Mucosa of rectum (tissue), 2 donors: ENCODE measurements around the gene ZNF691.

Source experiments
- H3K27ac ChIP-seq, 2 donors: one replicate each; pipeline ENCODE4 v1.7.0; 2013; ENCODE audit warnings: inconsistent platforms in 2 of 2, low read depth in 2 of 2, low read length in 2 of 2
- H3K27me3 ChIP-seq, 2 donors: one replicate each; pipeline ENCODE4 v1.7.0; 2013; ENCODE audit warnings: low read length in 2 of 2; ENCODE audit not compliant: control insufficient read depth in 2 of 2, insufficient read depth in 2 of 2
- H3K36me3 ChIP-seq, 2 donors: one replicate each; pipeline ENCODE4 v1.7.0; 2013; ENCODE audit warnings: low read length in 2 of 2; ENCODE audit not compliant: control insufficient read depth in 2 of 2, insufficient read depth in 2 of 2
- H3K4me1 ChIP-seq, 2 donors: one replicate each; pipeline ENCODE4 v1.7.0; 2013; ENCODE audit warnings: low read length in 2 of 2, mild to moderate bottlenecking in 1 of 2; ENCODE audit not compliant: control insufficient read depth in 2 of 2, insufficient read depth in 2 of 2
- H3K4me3 ChIP-seq, 2 donors: one replicate each; pipeline ENCODE4 v1.7.0; 2013; ENCODE audit warnings: low read length in 2 of 2
- H3K9ac ChIP-seq, 2 donors: one replicate each; pipeline ENCODE4 v1.7.0; 2013; ENCODE audit warnings: low read length in 2 of 2, low read depth in 1 of 2, mild to moderate bottlenecking in 1 of 2
- H3K9me3 ChIP-seq, 2 donors: one replicate each; pipeline ENCODE4 v1.7.0; 2013; ENCODE audit warnings: low read length in 2 of 2; ENCODE audit not compliant: control insufficient read depth in 2 of 2
- donor health status: healthy.
- donor health status: Normal muscosa, but diverticular disease.

The ZNF691 gene

GRCh38 chr1:42845193-42845592 is 1.2 kb upstream of the ZNF691 start:
- Histone ChIP-seq H3K27ac (no peak overlapping the region), H3K4me1 (peaks cover 7 to 11% of the 10 kb centered on the region in 2 donors), H3K36me3 (peaks cover 0 to 10% of the 10 kb centered on the region in 2 donors)

GRCh38 chr1:42845866-42846256 is 552 bp upstream of the ZNF691 start:
- Histone ChIP-seq H3K27ac (no peak overlapping the region), H3K36me3 (peaks cover 4 to 13% of the 10 kb centered on the region in 2 donors), H3K4me3 (peak overlapping the region; percentile 90 to 91), H3K9me3 (no peaks in the 10 kb centered on the region), H3K9ac (peak overlapping the region in 1 of 2 donors; percentile 29), H3K4me1 (peaks cover 7 to 11% of the 10 kb centered on the region in 2 donors), H3K27me3 (no peaks in the 10 kb centered on the region)

More at GRCh38 chr1:42845193-42845592, 1.2 kb upstream of the ZNF691 start:
- H3K9me3 ChIP-seq, result no peaks in the 10 kb centered on the region
- no peak overlapping the region for H3K4me3 ChIP-seq
- no peak overlapping the region for H3K9ac ChIP-seq
- no peaks in the 10 kb centered on the region for H3K27me3 ChIP-seq

GRCh38 chr1:42847111-42847595 is 740 bp downstream of the ZNF691 start:
- H3K36me3 ChIP-seq, result peaks cover 12 to 24% of the 10 kb centered on the region in 2 donors
- H3K9me3 ChIP-seq, result no peaks in the 10 kb centered on the region
- peak overlapping the region; percentile 88 to 93 for H3K9ac ChIP-seq
- no peak overlapping the region for H3K27ac ChIP-seq
- no peaks in the 10 kb centered on the region for H3K27me3 ChIP-seq
- H3K4me1 ChIP-seq, result peaks cover 7 to 11% of the 10 kb centered on the region in 2 donors
- H3K4me3 ChIP-seq, result peak overlapping the region; percentile 90 to 91

- Histone ChIP-seq H3K4me1 (peaks cover 7 to 11% of the 10 kb centered on the region in 2 donors), H3K4me3 (peak overlapping the region in 1 of 2 donors; percentile 91), H3K9me3 (no peaks in the 10 kb centered on the region), H3K36me3 (peaks cover 12 to 17% of the 10 kb centered on the region in 2 donors), H3K9ac (no peak overlapping the region), H3K27me3 (no peaks in the 10 kb centered on the region), H3K27ac (no peak overlapping the region)
Observed at GRCh38 chr1:42847721-42848460, 1.5 kb downstream of the ZNF691 start.

GRCh38 chr1:42848823-42849537 is 2.6 kb downstream of the ZNF691 start:
- Histone ChIP-seq H3K27ac (no peak overlapping the region), H3K4me1 (peaks cover 7 to 11% of the 10 kb centered on the region in 2 donors), H3K9me3 (no peaks in the 10 kb centered on the region), H3K36me3 (peaks cover 12 to 17% of the 10 kb centered on the region in 2 donors), H3K27me3 (no peaks in the 10 kb centered on the region), H3K4me3 (no peak overlapping the region), H3K9ac (no peak overlapping the region)

GRCh38 chr1:42849944-42850343 is 3.5 kb downstream of the ZNF691 start:
- H3K9ac ChIP-seq, result no peak overlapping the region
- no peaks in the 10 kb centered on the region for H3K27me3 ChIP-seq
- peaks cover 7 to 11% of the 10 kb centered on the region in 2 donors for H3K4me1 ChIP-seq
- no peaks in the 10 kb centered on the region for H3K9me3 ChIP-seq
- no peak overlapping the region for H3K4me3 ChIP-seq
- no peak overlapping the region for H3K27ac ChIP-seq
- H3K36me3 ChIP-seq, result peaks cover 12 to 17% of the 10 kb centered on the region in 2 donors

GRCh38 chr1:42851420-42851819 is 5.0 kb downstream of the ZNF691 start:
- Histone ChIP-seq H3K9ac (no peak overlapping the region), H3K36me3 (peaks cover 12 to 17% of the 10 kb centered on the region in 2 donors), H3K27me3 (no peaks in the 10 kb centered on the region), H3K9me3 (no peaks in the 10 kb centered on the region), H3K4me3 (no peak overlapping the region), H3K4me1 (peaks cover 7% of the 10 kb centered on the region in 2 donors), H3K27ac (no peak overlapping the region)

GRCh38 chr1:42851960-42852607 is 5.7 kb downstream of the ZNF691 start:
- H3K36me3 ChIP-seq, result peaks cover 12 to 17% of the 10 kb centered on the region in 2 donors
- peaks cover 4% of the 10 kb centered on the region in 2 donors for H3K4me1 ChIP-seq
- H3K9me3 ChIP-seq, result no peaks in the 10 kb centered on the region
- H3K4me3 ChIP-seq, result no peak overlapping the region
- H3K27me3 ChIP-seq, result no peaks in the 10 kb centered on the region
- H3K9ac ChIP-seq, result no peak overlapping the region
- H3K27ac ChIP-seq, result no peak overlapping the region

GRCh38 chr1:42852608-42852980 is 6.2 kb downstream of the ZNF691 start:
- Histone ChIP-seq H3K9ac (no peak overlapping the region), H3K27me3 (no peaks in the 10 kb centered on the region), H3K27ac (no peak overlapping the region), H3K4me3 (no peak overlapping the region), H3K4me1 (no peaks in the 10 kb centered on the region), H3K9me3 (no peaks in the 10 kb centered on the region), H3K36me3 (peaks cover 12 to 17% of the 10 kb centered on the region in 2 donors)
